NCI-H460 (cell line): ENCODE data around the gene HTRA1. TPM values are rescaled to one million over a fixed set of nuclear protein-coding genes. Genes with fewer than 3 reads are reported as not detected.

Experiments
- DNase-seq: peaks from one replicate; pipeline ENCODE4 v3.0.0-alpha.2; 2016; ENCODE audit warnings: low read depth; ENCODE audit errors: extremely low read depth
- polyA plus RNA-seq: library from polyadenylated mRNA; depleted of rRNA; stranded (reverse); fragments of >200 nt; gene quantifications from 2 replicates; pipeline ENCODE4 v1.2.3, GENCODE V29; 2014; cell fraction: nucleus; rRNA removed
- total RNA-seq: library from RNA; depleted of rRNA; stranded (reverse); fragments of >200 nt; shearing (Covaris generic); gene quantifications from 2 replicates; pipeline ENCODE4 v1.2.3, GENCODE V29; 2014; rRNA removed

HTRA1 gene
- 40.7 and 42.5 TPM in 2 replicates for total RNA-seq
- 37.0 and 37.9 TPM in 2 replicates for polyA plus RNA-seq

- DNase-seq, result peak; percentile 67
Observed at GRCh38 chr10:122461367-122461728, at the start of gene HTRA1. Gene HTRA1, plus strand, starts transcription at chr10:122461553. Its CDS starts 100 bp downstream, at chr10:122461653.

GRCh38 chr10:122413327-122413726 lies 48.0 kb upstream of the HTRA1 start:
- DNase-seq, result no peak

GRCh38 chr10:122417667-122418066 lies 43.7 kb upstream of the HTRA1 start:
- DNase-seq, result no peak

GRCh38 chr10:122419016-122419415 lies 42.3 kb upstream of the HTRA1 start:
- no peak for DNase-seq

GRCh38 chr10:122419876-122420623 lies 41.3 kb upstream of the HTRA1 start:
- no peak for DNase-seq

- DNase-seq, result no peak
Observed at GRCh38 chr10:122420624-122421007, 40.7 kb upstream of the HTRA1 start.

GRCh38 chr10:122421054-122421625 lies 40.2 kb upstream of the HTRA1 start:
- no peak for DNase-seq

- DNase-seq, result no peak
Observed at GRCh38 chr10:122421742-122422141, 39.6 kb upstream of the HTRA1 start.

GRCh38 chr10:122422266-122422989 lies 38.9 kb upstream of the HTRA1 start:
- no peak for DNase-seq

- DNase-seq, result no peak
Observed at GRCh38 chr10:122424059-122424458, 37.3 kb upstream of the HTRA1 start.

- DNase-seq, result no peak
Observed at GRCh38 chr10:122426829-122427228, 34.5 kb upstream of the HTRA1 start.

GRCh38 chr10:122427280-122427679 lies 34.1 kb upstream of the HTRA1 start:
- no peak for DNase-seq

- peak; percentile 48 for DNase-seq
Observed at GRCh38 chr10:122435212-122435827, 26.0 kb upstream of the HTRA1 start.

- DNase-seq, result no peak
Observed at GRCh38 chr10:122441961-122442360, 19.4 kb upstream of the HTRA1 start.

- no peak for DNase-seq
Observed at GRCh38 chr10:122445469-122445868, 15.9 kb upstream of the HTRA1 start.

- DNase-seq, result no peak
Observed at GRCh38 chr10:122445904-122446303, 15.4 kb upstream of the HTRA1 start.

GRCh38 chr10:122446668-122447423 lies 14.5 kb upstream of the HTRA1 start:
- DNase-seq, result no peak

GRCh38 chr10:122448600-122448999 lies 12.8 kb upstream of the HTRA1 start:
- DNase-seq, result no peak

GRCh38 chr10:122449153-122449552 lies 12.2 kb upstream of the HTRA1 start:
- DNase-seq, result no peak

GRCh38 chr10:122450353-122450990 lies 10.9 kb upstream of the HTRA1 start:
- DNase-seq, result no peak
